Measurements from ENCODE around the gene TUBG1. TPM values are rescaled to one million over a fixed set of nuclear protein-coding genes. Genes with fewer than 3 reads are reported as not detected.

The TUBG1 gene
- total and polyA plus RNA-seq, 2 of the 4 experiments (the other 2 are of a cell fraction) = 38.9 to 94.5 TPM

- ATAC-seq (ENCODE audit: low read depth) (no peak), DNase-seq (no peak)
- no peak overlapping the region for H2BK15ac ChIP-seq (ENCODE audit: low read depth, low read length)
- no peak overlapping the region for H3K4me3 ChIP-seq (ENCODE audit: insufficient read depth, low read depth, low read length)
- H2AK9ac ChIP-seq (replicated peaks; ENCODE audit: low read depth, low read length, poor library complexity) = no peak overlapping the region
- no peak overlapping the region for H3K4me2 ChIP-seq (ENCODE audit: low read depth, low read length)
- no peaks in the 10 kb centered on the region for H4K20me1 ChIP-seq (ENCODE audit: insufficient read depth, low read length)
- no peak overlapping the region for H3K56ac ChIP-seq (ENCODE audit: extremely low read depth, insufficient read depth, low read length)
- no peak overlapping the region for H3K27ac ChIP-seq (ENCODE audit: insufficient read depth, low read length)
- POLR2A ChIA-PET (ENCODE audit: unreplicated experiment) = no interaction called here
- no CpG with 5 or more reads among the region's 3 CpGs for WGBS, 2 experiments (ENCODE audit: extremely low coverage in 2 of 2, insufficient read length in 1 of 2)
- no peak overlapping the region for H3K18ac ChIP-seq (ENCODE audit: low read depth, low read length)
- intact Hi-C loops (cut with micrococcal nuclease) (no loop called here), dilution Hi-C loops (cut with HindIII; ENCODE audit: low sequenced_read_pairs, unreplicated experiment) (no loop called here), in situ Hi-C loops (cut with MboI; ENCODE audit: low sequenced_read_pairs) (no loop called here)
- H3K14ac ChIP-seq (replicated peaks; ENCODE audit: low read depth, low read length) = no peak overlapping the region
- H4K91ac ChIP-seq (ENCODE audit: insufficient read depth, low read depth, low read length) = no peak overlapping the region
- no peak overlapping the region for H2AK5ac ChIP-seq (ENCODE audit: low read depth, low read length)
- H2BK20ac ChIP-seq (ENCODE audit: low read depth, low read length) = no peak overlapping the region
- no peaks in the 10 kb centered on the region for H3K4me1 ChIP-seq (ENCODE audit: control insufficient read depth, insufficient read depth, low read length)
- H3K9me3 ChIP-seq (ENCODE audit: control insufficient read depth, insufficient read depth, low read length) = no peaks in the 10 kb centered on the region
- H3K79me1 ChIP-seq (ENCODE audit: low read depth in 1 of 2, low read length in 2 of 2) = no peaks in the 10 kb centered on the region
- TF ChIP-seq FOS (IDR thresholded peaks at IDR 0.05; ENCODE audit: low read depth, low read length) = no peak
- no peak for TF ChIP-seq MXI1 (IDR thresholded peaks at IDR 0.05; ENCODE audit: borderline replicate concordance, low read depth, low read length)
- no peak for TF ChIP-seq MAZ (IDR thresholded peaks at IDR 0.05; ENCODE audit: borderline replicate concordance, low read depth, low read length)
- TF ChIP-seq POLR2A (IDR thresholded peaks at IDR 0.05; ENCODE audit: low read depth, low read length) = no peak
- TF ChIP-seq MAFK (IDR thresholded peaks at IDR 0.05; ENCODE audit: low read depth, low read length) = no peak
- TF ChIP-seq CEBPB (IDR thresholded peaks at IDR 0.05; ENCODE audit: low read depth, low read length) = no peak
- no peak for TF ChIP-seq CTCF (conservative IDR thresholded peaks at IDR 0.05; ENCODE audit: low read depth, low read length)
- no peak for TF ChIP-seq USF2 (IDR thresholded peaks at IDR 0.05; ENCODE audit: low read depth, low read length)
- TF ChIP-seq RAD21 (IDR thresholded peaks at IDR 0.05; ENCODE audit: low read length) = no peak
- no peak for TF ChIP-seq RCOR1 (IDR thresholded peaks at IDR 0.05; ENCODE audit: insufficient replicate concordance, low read length)
- no peak for TF ChIP-seq SMC3 (IDR thresholded peaks at IDR 0.05; ENCODE audit: low read depth, low read length)
- TF ChIP-seq NFE2L2 (IDR thresholded peaks at IDR 0.05; ENCODE audit: low read depth, low read length) = no peak
- no peak for TF ChIP-seq BHLHE40 (IDR thresholded peaks at IDR 0.05; ENCODE audit: low read depth, low read length)
- TF ChIP-seq CHD1 (IDR thresholded peaks at IDR 0.05; ENCODE audit: low read depth, low read length) = no peak
- TF ChIP-seq RFX5 (IDR thresholded peaks at IDR 0.05; ENCODE audit: low read depth, low read length) = no peak
- TF ChIP-seq ELK1 (IDR thresholded peaks at IDR 0.05; ENCODE audit: borderline replicate concordance, low read depth, low read length) = no peak
- no peaks in the 10 kb centered on the region for H3K9me1 ChIP-seq (ENCODE audit: insufficient read depth, low read length)
- no peak overlapping the region for H4K8ac ChIP-seq (ENCODE audit: low read depth in 2 of 2, low read length in 2 of 2)
- H3K23ac ChIP-seq (ENCODE audit: low read depth, low read length) = no peak overlapping the region
- no peak overlapping the region for H3K9ac ChIP-seq (ENCODE audit: low read depth, low read length)
- H2AFZ ChIP-seq (replicated peaks; ENCODE audit: low read length, poor library complexity) = no peak overlapping the region
- H2BK5ac ChIP-seq (ENCODE audit: low read depth, low read length, poor library complexity, severe bottlenecking) = no peak overlapping the region
- CTCF ChIA-PET = no interaction called here
- H3K36me3 ChIP-seq (ENCODE audit: control insufficient read depth, insufficient read depth, low read length) = no peaks in the 10 kb centered on the region
- H3K27me3 ChIP-seq (ENCODE audit: control insufficient read depth, insufficient read depth, low read length) = peaks cover 8% of the 10 kb centered on the region
- no TSS peak for BruUV-seq (replicated peaks)
- no peak overlapping the region for H4K5ac ChIP-seq (ENCODE audit: low read depth, low read length)
- no peak overlapping the region for H2BK120ac ChIP-seq (ENCODE audit: low read depth, low read length)
- no peak overlapping the region for H3K4ac ChIP-seq (ENCODE audit: low read depth, low read length)
These were observed 20.0 kb downstream of the TUBG1 start for GRCh38 chr17:42629411-42630009.
